DND-41 (cell line): Measurements from ENCODE around the gene KRTAP2-2.

Source experiments
- CTCF ChIP-seq: IDR thresholded peaks from 2 replicates; pipeline ENCODE4 v1.5.1; 2012; ENCODE audit warnings: borderline replicate concordance, low read length, moderate library complexity, mild to moderate bottlenecking; ENCODE audit not compliant: poor library complexity, severe bottlenecking; ENCODE audit errors: extremely low read depth
- EZH2 ChIP-seq: IDR thresholded peaks from 3 replicates; pipeline ENCODE4 v1.6.1; 2012; ENCODE audit warnings: borderline replicate concordance, low read depth, mild to moderate bottlenecking, moderate library complexity, low read length, inconsistent platforms; ENCODE audit not compliant: severe bottlenecking

DNA sequence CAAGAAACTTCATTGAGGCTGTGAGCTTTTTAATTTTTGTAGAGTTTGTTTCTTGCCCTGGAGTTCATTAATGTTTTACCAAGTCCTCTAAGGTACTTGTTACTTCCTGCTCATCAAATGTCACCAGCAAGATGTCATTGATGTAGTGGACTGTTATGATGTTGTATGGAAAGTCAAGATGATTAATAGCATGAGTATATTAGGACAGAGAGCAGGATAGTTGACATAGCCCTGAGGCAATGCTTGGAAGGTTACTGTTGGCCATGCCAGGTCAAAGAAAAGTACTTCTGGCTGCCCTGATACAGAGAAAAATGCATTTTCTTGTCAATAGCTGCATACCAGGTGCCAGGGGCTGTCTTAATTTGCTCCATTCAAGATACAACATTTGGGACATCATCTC lies 34.7 kb downstream of the KRTAP2-2 start:
- no peak for TF ChIP-seq CTCF
- no peak for TF ChIP-seq EZH2
